Activated CD4-positive, alpha-beta T cell treated with anti-CD3 and anti-CD28 coated beads, Interleukin-2, Interleukin-4, amounts not matched to agents 100 ng/mL and 50 ng/mL, durations not matched to agents 16 hours and 8 hours (primary cell): Measurements from ENCODE around the gene OR6B2.
"Not testable (repeated sequence)": the region's sequence is repeated elsewhere in the genome, so short reads cannot be mapped to it uniquely, and the experiment has no call there.

Experiments
- DNase-seq: peaks from one replicate; pipeline ENCODE4 v3.0.0-alpha.2; 2020; ENCODE audit warnings: low spot score

The OR6B2 gene

GRCh38 chr2:240030379-240031094 is at the start of gene OR6B2:
OR6B2 (minus strand) TSS chr2:240030429; CDS start chr2:240030429, 0 bp downstream.
- no peak for DNase-seq

DNA sequence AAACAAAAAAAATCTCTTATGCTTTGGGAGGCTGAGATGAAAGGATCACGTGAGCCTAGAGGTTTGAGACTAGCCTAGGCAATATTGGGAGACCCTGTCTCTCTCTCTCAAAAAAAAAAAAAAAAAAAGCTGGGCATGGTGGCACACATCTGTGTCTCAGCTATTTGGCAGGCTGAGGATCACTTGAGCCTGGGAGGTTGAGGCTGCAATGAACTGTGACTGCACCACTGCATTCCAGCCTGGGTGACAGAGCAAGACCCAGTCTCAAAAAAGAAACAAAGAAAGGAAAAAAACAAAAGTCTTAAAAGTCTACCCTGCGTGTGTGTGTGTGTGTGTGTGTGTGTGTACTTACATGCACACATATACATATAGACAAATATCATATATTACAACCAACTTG is 48.4 kb upstream of the OR6B2 start:
- no peak for DNase-seq

GRCh38 chr2:240077442-240077841 is 47.2 kb upstream of the OR6B2 start:
- DNase-seq: no peak

- no peak for DNase-seq
Measured at GRCh38 chr2:240074545-240074944, 44.3 kb upstream of the OR6B2 start.

- DNase-seq: no peak
Measured at GRCh38 chr2:240070907-240071306, 40.7 kb upstream of the OR6B2 start.

GRCh38 chr2:240069829-240070228 is 39.6 kb upstream of the OR6B2 start:
- no peak for DNase-seq

GRCh38 chr2:240068193-240068592 is 38.0 kb upstream of the OR6B2 start:
- DNase-seq: no peak

GRCh38 chr2:240066489-240066888 is 36.3 kb upstream of the OR6B2 start:
- DNase-seq: no peak

- DNase-seq: no peak
Measured at GRCh38 chr2:240064898-240065297, 34.7 kb upstream of the OR6B2 start.

- DNase-seq: peak; percentile 57
Measured at GRCh38 chr2:240060977-240061591, 30.9 kb upstream of the OR6B2 start.

- DNase-seq: no peak
Measured at GRCh38 chr2:240056678-240057077, 26.4 kb upstream of the OR6B2 start.

DNA sequence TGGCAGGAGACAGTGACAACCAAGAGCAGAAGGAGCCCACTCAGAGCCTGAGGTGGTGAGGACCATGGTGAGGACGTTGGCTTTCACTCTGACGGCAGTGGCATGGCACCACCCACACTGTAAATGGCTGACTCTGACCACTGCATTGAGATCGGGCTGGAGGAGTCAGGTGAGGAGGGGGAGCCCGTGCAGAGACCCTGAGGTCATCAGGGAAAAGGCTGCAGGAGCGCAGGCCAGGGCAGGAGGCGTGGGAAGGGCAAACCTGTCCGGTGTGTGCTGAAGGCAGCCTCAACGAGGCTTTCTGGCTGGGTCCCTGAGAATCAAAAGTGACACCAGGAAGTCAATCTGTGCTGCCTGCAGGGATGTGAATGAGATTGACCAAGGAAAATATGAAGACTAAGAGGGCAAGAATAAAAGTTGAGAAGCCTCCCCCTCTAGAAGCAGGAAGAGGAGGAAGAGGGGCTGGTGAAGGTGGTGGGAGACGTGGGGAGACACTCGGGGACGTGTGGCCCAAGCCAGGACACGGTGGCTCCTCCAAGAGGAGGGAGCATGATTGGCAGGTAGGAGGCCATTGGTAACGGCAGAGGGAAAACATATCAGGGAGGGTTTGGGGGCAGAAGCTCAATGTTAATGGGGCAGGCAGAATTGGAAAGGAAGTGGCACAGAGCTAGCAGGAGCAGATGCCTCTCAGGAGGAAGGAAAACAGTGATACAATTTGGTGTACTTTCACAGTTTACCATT is 25.1 kb upstream of the OR6B2 start:
- DNase-seq: no peak

DNA sequence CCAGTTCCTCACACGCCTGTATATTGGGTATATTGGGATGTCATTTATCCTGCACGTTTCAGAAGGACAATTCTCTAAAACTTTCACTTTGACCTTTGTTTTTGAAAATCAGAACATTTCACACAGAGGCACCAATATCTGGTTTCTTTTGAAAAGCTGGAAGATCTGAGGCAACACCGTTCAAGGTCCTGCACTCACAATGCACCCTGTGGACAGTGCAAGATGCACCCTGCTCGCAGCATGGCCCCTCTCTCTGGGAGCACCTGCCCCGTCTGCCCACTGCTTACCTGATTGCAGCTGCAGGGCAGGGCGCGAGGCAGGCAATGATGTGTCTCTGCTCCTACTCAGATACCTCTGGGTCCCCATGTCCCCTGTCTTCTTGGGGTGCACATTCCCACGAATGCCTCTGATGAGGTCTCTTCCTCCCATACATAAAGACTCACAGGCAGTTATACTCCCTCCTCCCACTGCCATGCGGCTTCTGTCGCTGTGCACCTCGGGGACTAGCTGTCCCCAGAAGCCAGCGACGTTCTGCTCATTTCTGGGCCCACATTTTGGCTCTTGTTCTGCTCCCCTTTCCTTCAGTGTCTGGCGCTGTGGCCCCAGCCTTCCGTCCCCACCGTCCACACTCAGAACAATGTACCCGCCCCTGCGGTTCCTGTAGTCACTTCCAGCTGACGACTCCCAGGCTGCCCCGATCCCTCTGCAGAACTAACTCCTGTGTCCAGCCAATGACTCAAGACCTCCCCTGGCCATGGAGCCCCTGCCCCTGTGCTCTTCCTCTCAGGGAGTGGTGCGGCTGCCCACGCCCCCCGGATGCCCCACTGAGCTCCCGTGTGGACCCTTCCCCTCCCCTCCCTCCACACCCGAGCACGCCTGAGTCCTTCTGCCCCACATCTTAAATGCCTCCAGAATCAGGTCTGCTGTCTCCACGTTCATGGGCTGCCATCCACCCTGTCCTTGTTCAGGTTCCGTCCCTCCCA is 23.2 kb upstream of the OR6B2 start, which contains the start of gene OR6B3:
TSS of gene OR6B3 (minus strand) at position 349 of the 983 bp plus-strand sequence.
- no peak for DNase-seq

DNA sequence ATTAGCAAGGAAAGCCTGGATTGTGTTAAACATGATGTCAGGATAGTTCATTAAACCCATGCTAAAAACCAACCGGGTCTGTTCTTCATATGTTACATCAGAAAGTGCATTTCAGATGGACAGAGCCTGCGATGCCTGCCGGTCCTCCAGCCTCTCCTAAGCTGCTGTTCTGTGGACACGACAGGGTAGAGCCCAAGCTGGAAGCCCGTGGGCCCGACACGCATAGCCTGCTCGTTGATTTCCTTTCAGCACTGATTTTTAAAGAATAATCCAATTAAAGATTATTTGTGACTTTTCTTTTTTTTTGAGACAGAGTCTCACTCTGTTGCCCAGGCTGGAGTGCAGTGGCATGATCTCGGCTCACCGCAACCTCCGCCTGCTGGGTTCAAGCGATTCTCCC is 22.3 kb upstream of the OR6B2 start:
- DNase-seq: no peak

DNA sequence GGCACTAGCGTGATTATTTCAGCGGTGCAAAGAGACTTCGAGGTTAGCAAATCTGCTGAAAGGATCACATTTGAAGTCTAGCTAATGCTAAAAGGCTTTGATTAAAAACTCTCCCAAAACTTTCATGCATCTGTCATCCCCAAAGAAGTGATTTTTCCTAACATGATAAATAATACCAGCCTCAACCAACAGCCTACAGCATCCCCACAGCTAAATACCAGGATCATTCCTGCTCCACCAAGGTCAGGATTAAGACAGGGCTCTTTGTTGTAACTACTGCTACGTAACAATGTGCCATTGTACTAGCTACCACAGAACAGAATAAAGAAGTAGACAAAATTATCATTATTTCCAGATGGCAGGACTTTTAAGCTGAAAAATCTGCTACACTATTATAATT is 21.5 kb upstream of the OR6B2 start:
- DNase-seq: no peak

DNA sequence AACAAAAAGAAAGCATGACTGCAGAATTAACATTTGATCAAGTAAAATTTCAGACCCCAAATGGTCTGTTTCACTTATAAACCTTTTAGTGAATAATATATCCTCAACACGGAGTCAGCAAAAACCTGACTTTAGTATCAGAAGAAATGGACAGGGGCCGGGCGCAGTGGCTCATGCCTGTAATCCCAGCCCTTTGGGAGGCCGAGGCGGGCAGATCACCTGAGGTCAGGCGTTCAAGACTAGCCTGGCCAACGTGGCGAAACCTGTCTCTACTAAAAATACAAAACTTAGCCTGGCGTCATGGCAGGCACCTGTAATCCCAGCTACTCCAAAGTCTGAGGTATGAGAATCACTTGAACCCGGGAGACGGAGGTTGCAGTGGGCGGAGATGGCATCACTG is 20.0 kb upstream of the OR6B2 start:
- no peak for DNase-seq

GRCh38 chr2:240048237-240048636 is 18.0 kb upstream of the OR6B2 start:
- no peak for DNase-seq

DNA sequence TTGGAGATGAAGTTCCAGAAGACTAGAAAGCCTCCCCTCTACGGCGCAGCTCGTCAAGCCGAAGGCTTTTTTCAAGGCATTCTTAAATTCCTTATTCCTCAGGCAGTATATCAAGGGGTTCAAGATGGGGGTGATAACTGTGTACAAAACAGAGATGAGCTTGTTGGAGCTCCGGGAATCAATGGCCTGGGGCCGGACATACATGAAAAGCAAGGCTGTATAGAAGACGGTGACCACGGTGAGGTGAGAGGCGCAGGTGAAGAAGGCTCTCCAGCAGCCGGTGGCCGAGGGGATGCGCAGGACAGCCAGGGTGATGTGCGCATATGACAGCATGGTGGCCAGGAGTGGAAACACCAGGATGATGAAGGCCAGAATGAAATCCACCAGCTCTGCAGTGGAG is 14.9 kb upstream of the OR6B2 start:
- DNase-seq: no peak

DNA sequence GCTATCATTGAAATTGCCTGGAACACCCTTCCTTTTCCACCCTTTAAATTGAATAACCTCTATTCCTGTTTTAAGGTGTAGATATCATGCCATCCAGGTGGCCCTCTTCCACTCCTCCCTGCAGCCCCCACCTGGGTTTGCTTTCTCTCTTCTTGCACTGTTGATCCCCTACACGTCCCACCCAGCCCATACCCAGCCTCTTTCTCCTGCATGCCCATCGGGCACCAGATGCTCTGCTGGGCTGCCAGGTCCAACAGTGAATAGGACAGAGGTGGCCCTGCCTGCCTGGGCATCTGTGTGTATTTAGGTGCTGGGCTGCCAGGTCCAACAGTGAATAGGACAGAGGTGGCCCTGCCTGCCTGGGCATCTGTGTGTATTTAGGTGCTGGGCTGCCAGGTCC is 13.9 kb upstream of the OR6B2 start:
- not testable (repeated sequence) for DNase-seq

DNA sequence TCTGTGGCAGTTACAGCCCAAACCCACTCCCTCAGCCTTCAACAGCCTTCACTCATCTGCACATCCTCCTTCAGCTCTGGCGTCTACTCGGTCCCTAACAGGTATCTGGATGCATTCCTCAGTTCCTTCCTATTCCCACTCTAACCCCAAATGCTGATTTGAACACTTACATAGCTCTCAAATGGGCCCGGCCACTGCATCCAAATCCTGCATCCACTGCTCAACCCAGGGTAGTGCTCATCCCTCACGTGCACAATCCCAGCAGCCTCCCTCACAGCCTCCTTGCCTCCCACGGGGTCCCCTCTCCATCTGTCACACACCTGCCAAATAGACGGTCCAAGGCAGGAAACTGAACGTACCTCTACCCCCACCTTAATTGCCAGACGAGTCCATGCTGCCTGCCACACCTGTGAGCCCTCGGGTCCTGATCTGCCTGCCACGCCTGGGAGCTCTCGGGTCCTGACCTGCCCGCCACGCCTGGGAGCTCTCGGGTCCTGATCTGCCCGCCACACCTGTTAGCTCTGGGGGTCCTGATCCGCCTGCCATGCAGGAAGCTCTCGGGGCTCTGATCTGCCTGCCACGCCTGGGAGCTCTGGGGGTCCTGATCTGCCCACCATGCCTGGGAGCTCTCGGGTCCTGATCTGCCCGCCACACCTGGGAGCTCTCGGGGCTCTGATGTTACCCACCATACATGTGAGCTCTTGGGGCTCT is 13.2 kb upstream of the OR6B2 start:
- no peak for DNase-seq

- no peak for DNase-seq
Measured at GRCh38 chr2:240042740-240043139, 12.5 kb upstream of the OR6B2 start.
